Uterus (tissue), 4 donors: ENCODE data around the gene TEK. TPM values are rescaled to one million over a fixed set of nuclear protein-coding genes. Genes with fewer than 3 reads are reported as not detected.

Experiments
- DNase-seq, 2 donors: peaks; one replicate each; pipeline ENCODE4 v3.0.0-alpha.2; 2019 to 2020
- H3K27ac ChIP-seq, 2 donors: fragments of 200-600 bp; sonication (generic); 1 replicate in 1 of 2; 2 replicates in 1 of 2; pipeline ENCODE4 v1.5.1; 2016 to 2018
- H3K27me3 ChIP-seq, 2 donors: fragments of 200-600 bp; sonication (generic); one replicate each; pipeline ENCODE4 v1.5.1; 2018 to 2019; ENCODE audit warnings: control low read depth in 1 of 2
- H3K36me3 ChIP-seq, 2 donors: fragments of 200-600 bp; sonication (generic); one replicate each; pipeline ENCODE4 v1.5.1; 2019; ENCODE audit warnings: control low read depth in 1 of 2
- H3K4me1 ChIP-seq, 2 donors: fragments of 200-600 bp; sonication (generic); one replicate each; pipeline ENCODE4 v1.5.1; 2018 to 2019; ENCODE audit warnings: control low read depth in 1 of 2
- H3K4me3 ChIP-seq, 2 donors: fragments of 200-600 bp; sonication (generic); 1 replicate in 1 of 2; 2 replicates in 1 of 2; pipeline ENCODE4 v1.5.1; 2018 to 2019; ENCODE audit warnings: mild to moderate bottlenecking in 1 of 2
- H3K9me3 ChIP-seq, 2 donors: fragments of 200-600 bp; sonication (generic); one replicate each; pipeline ENCODE4 v1.5.1; 2019; ENCODE audit warnings: control low read depth in 1 of 2
- CTCF ChIP-seq, 4 experiments: fragments of 200-600 bp in 2 of 4; fragments of 450-650 bp in 2 of 4; sonication (generic) in 2 of 4; IDR thresholded peaks; one replicate each; pipeline ENCODE4 v1.5.1; 2016 to 2019; ENCODE audit warnings: antibody characterized with exemption in 4 of 4, mild to moderate bottlenecking in 2 of 4, moderate library complexity in 1 of 4
- POLR2A ChIP-seq, 2 donors: fragments of 450-650 bp; IDR thresholded peaks; one replicate each; pipeline ENCODE4 v1.6.1; 2016; ENCODE audit warnings: antibody characterized with exemption in 2 of 2, mild to moderate bottlenecking in 1 of 2, moderate library complexity in 1 of 2
- intact Hi-C: fragments of 100-400 bp; cut with DNase I; formaldehyde crosslinking; loops from one replicate; pipeline ENCODE4 v1.15.1; 2023; ENCODE audit warnings: low total_unique reads
- total RNA-seq, 4 donors: library from RNA; depleted of rRNA in 3 of 4; stranded (reverse); fragments of >200 nt in 3 of 4; gene quantifications; one replicate each; pipeline versions ENCODE4 v1.1.0 to v1.2.4, GENCODE V29; 2014 to 2023
- donor health status: DM: yes; HTN: yes; CAD: no.

TEK gene
- total RNA-seq, 4 donors from 2014 or later: 13.5 to 61.3 (median 34.2) TPM

- peak overlapping the region in 1 of 2 donors; percentile 28 for H3K27ac ChIP-seq
- TF ChIP-seq POLR2A (IDR thresholded peaks at IDR 0.05) (no peak), CTCF (IDR thresholded peaks at IDR 0.05) (no peak)
- intact Hi-C loops: no loop called here
These were observed 15.1 kb downstream of the TEK start for GRCh38 chr9:27124151-27124550.

GRCh38 chr9:27125030-27125429 is 16.0 kb downstream of the TEK start:
- H3K9me3 ChIP-seq: no peaks in the 10 kb centered on the region
- no peak for TF ChIP-seq CTCF (IDR thresholded peaks at IDR 0.05)
- no peak for TF ChIP-seq POLR2A (IDR thresholded peaks at IDR 0.05)
- peak overlapping the region in 1 of 2 donors; percentile 57 for H3K27ac ChIP-seq
- H3K36me3 ChIP-seq: no peaks in the 10 kb centered on the region
- DNase-seq: peak; percentile 65 to 82
- intact Hi-C loops: no loop called here
- no peak overlapping the region for H3K4me3 ChIP-seq
- peaks cover 0 to 7% of the 10 kb centered on the region in 2 donors for H3K4me1 ChIP-seq
- no peaks in the 10 kb centered on the region for H3K27me3 ChIP-seq

More at GRCh38 chr9:27124151-27124550, 15.1 kb downstream of the TEK start:
- H3K4me1 ChIP-seq: peaks cover 0 to 7% of the 10 kb centered on the region in 2 donors
- no peak overlapping the region for H3K4me3 ChIP-seq
- no peak for DNase-seq
- no peaks in the 10 kb centered on the region for H3K36me3 ChIP-seq
- H3K9me3 ChIP-seq: no peaks in the 10 kb centered on the region
- no peaks in the 10 kb centered on the region for H3K27me3 ChIP-seq

DNA sequence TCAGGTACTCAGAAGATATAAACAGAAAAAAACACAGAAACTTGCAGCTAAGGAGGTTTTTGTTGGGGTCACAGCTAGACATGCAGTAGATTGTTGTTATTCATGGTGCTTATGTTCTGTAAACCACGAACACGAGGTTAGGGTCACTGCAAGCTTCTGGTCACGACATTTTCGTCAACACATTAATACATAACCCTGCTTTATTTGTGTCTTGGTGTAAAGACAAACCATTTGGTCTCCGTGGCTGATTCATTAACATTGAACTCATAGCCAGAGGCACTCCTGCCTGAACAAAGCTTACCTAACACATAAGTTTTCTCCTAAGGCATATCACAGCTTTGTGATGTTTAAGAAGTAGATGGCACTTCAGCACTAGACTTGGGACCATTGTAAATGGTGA is 16.9 kb downstream of the TEK start:
- intact Hi-C loops: no loop called here
- no peak for TF ChIP-seq POLR2A (IDR thresholded peaks at IDR 0.05)
- TF ChIP-seq CTCF (IDR thresholded peaks at IDR 0.05): no peak
- Histone ChIP-seq H3K4me1 (peaks cover 0 to 7% of the 10 kb centered on the region in 2 donors), H3K27me3 (no peaks in the 10 kb centered on the region), H3K36me3 (no peaks in the 10 kb centered on the region), H3K4me3 (no peak overlapping the region), H3K27ac (no peak overlapping the region), H3K9me3 (no peaks in the 10 kb centered on the region)
- DNase-seq: no peak

DNA sequence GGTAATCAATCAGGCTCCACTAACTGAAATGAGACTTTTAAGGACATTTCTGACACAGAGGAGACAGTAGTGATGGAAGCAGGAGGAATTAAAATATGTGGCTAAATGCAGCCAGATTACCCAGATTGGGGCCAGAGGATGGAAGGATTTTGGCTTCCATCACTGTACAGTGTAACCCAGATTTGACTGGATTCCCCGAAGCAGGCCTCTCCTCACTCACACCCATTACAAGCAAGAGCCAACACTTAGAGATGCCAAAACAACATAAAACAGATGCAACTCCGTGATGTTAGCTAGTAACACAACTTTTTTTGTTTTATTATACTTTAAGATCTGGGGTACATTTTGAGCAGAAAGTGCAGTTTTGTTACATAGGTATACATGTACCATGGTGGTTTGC is 17.6 kb downstream of the TEK start:
- intact Hi-C loops: no loop called here
- no peak overlapping the region for H3K27ac ChIP-seq

DNA sequence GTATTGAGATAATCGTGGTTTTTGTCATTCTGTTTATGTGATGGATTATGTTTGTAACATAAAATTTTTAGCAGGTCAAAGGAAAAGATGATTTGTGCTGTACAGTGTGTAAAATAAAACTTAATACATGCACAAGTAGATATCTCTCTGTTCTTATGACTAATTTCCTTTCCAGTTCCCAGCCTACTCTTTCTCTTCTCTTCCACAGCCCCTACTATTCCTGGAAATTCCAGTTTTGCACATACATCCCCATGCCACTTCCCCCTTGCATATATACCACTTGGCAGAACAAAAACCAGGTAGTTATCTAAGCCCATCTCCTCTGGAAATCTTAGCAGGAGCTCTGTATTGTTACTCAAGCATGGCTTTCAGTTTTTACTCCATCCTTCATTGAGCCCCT is 20.2 kb downstream of the TEK start:
- intact Hi-C loops: no loop called here
- H3K4me3 ChIP-seq: no peak overlapping the region
- H3K27ac ChIP-seq: no peak overlapping the region
- no peaks in the 10 kb centered on the region for H3K36me3 ChIP-seq
- peaks cover 0 to 7% of the 10 kb centered on the region in 2 donors for H3K4me1 ChIP-seq
- H3K27me3 ChIP-seq: no peaks in the 10 kb centered on the region
- no peak for DNase-seq
- no peaks in the 10 kb centered on the region for H3K9me3 ChIP-seq
- TF ChIP-seq CTCF (IDR thresholded peaks at IDR 0.05) (no peak), POLR2A (IDR thresholded peaks at IDR 0.05) (no peak)

More for the DNA sequence above, 17.6 kb downstream of the TEK start:
- Histone ChIP-seq H3K4me3 (no peak overlapping the region), H3K9me3 (no peaks in the 10 kb centered on the region), H3K4me1 (peaks cover 0 to 7% of the 10 kb centered on the region in 2 donors), H3K27me3 (no peaks in the 10 kb centered on the region), H3K36me3 (no peaks in the 10 kb centered on the region)
- TF ChIP-seq CTCF (IDR thresholded peaks at IDR 0.05) (no peak), POLR2A (IDR thresholded peaks at IDR 0.05) (no peak)
- no peak for DNase-seq
